Panc1 (cell line): ENCODE measurements around the gene HNRNPUL1. TPM values are rescaled to one million over a fixed set of nuclear protein-coding genes. Genes with fewer than 3 reads are reported as not detected.

Experiments used
- ATAC-seq: fragments of 200-7000 bp; cut with Tn5 transposase; 2 replicates; pipeline ENCODE4 v1.9.1; 2020; ENCODE audit warnings: mild to moderate bottlenecking, moderate library complexity
- BruUV-seq: library from RNA; stranded (reverse); fragments of 400-500 nt; replicated peaks from 2 replicates; lab custom pipeline; 2021; lab: Mats Ljungman, UMichigan
- CTCF ChIA-PET: fragments of 300-600 bp; sonication (Branson Sonifier 250); formaldehyde crosslinking; loops from one replicate; lab custom pipeline; 2022; ENCODE audit warnings: antibody characterized with exemption; lab: Charles Lee
- POLR2A ChIA-PET: fragments of 300-600 bp; sonication (Branson Sonifier 250); formaldehyde crosslinking; loops from one replicate; lab custom pipeline; 2022; ENCODE audit warnings: antibody characterized with exemption; lab: Charles Lee
- DNase-seq: peaks from one replicate; pipeline ENCODE4 v3.0.0-alpha.2; 2010; ENCODE audit warnings: low read depth, low spot score
- H3K27ac ChIP-seq: 2 replicates; pipeline ENCODE4 v1.5.1; 2011; ENCODE audit warnings: mild to moderate bottlenecking, low read length, inconsistent platforms
- H3K27me3 ChIP-seq: fragments of 200-500 bp; sonication (Bioruptor generic); 2 replicates; pipeline ENCODE4 v1.6.0; 2014; ENCODE audit warnings: low read length, inconsistent platforms; ENCODE audit not compliant: control insufficient read depth, insufficient read depth
- H3K36me3 ChIP-seq: fragments of 200-500 bp; sonication (Bioruptor generic); 2 replicates; pipeline ENCODE4 v1.5.1; 2014; ENCODE audit warnings: inconsistent platforms, mild to moderate bottlenecking, low read length, moderate library complexity; ENCODE audit not compliant: control insufficient read depth, insufficient read depth
- H3K4me1 ChIP-seq: 2 replicates; pipeline ENCODE4 v1.5.1; 2011; ENCODE audit warnings: inconsistent platforms, mild to moderate bottlenecking, low read length, moderate library complexity; ENCODE audit not compliant: control insufficient read depth, insufficient read depth
- H3K4me3 ChIP-seq, 2 experiments: 2 replicates each; pipeline ENCODE4 v1.5.1; 2011 to 2012; ENCODE audit warnings: low read depth in 2 of 2, low read length in 2 of 2, mild to moderate bottlenecking in 2 of 2, inconsistent platforms in 1 of 2, moderate library complexity in 1 of 2
- H3K9me3 ChIP-seq: fragments of 200-500 bp; sonication (Bioruptor generic); 2 replicates; pipeline ENCODE4 v1.5.1; 2014; ENCODE audit warnings: low read depth, mild to moderate bottlenecking, inconsistent platforms, low read length, moderate library complexity; ENCODE audit not compliant: control insufficient read depth, insufficient read depth
- CTCF ChIP-seq: fragments of 450-650 bp; IDR thresholded peaks from 2 replicates; pipeline ENCODE4 v1.5.1; 2017; ENCODE audit warnings: mild to moderate bottlenecking
- POLR2AphosphoS5 ChIP-seq: IDR thresholded peaks from 2 replicates; pipeline ENCODE4 v1.6.1; 2012; ENCODE audit warnings: mild to moderate bottlenecking, low read depth, low read length, moderate library complexity
- REST ChIP-seq, 2 experiments: IDR thresholded peaks; 2 replicates each; pipeline ENCODE4 v1.6.1; 2011 to 2012; ENCODE audit warnings: low read depth in 2 of 2, control low read depth in 1 of 2, low read length in 1 of 2, mild to moderate bottlenecking in 1 of 2, moderate library complexity in 1 of 2; ENCODE audit not compliant: insufficient read depth in 1 of 2
- SIN3A ChIP-seq: IDR thresholded peaks from 2 replicates; pipeline ENCODE4 v1.6.1; 2012; ENCODE audit warnings: low read depth, mild to moderate bottlenecking, low read length, moderate library complexity, borderline replicate concordance; ENCODE audit not compliant: insufficient read depth
- TCF7L2 ChIP-seq: IDR thresholded peaks from 2 replicates; pipeline ENCODE4 v1.6.1; 2011; ENCODE audit warnings: mild to moderate bottlenecking, low read depth, low read length, inconsistent platforms
- in situ Hi-C: cut with HindIII; loops from 2 replicates; pipeline ENCODE4 v1.10.0; 2016; ENCODE audit warnings: low sequenced_read_pairs, low pct_unique_long_range_greater_than_20kb
- intact Hi-C: fragments of 100-400 bp; cut with micrococcal nuclease; formaldehyde crosslinking; loops from one replicate; pipeline ENCODE4 v1.10.0; 2022; ENCODE audit not compliant: unreplicated experiment
- total RNA-seq: library from RNA; stranded (reverse); gene quantifications from one replicate; pipeline ENCODE4 v1.2.1, GENCODE V29; 2021; ENCODE audit not compliant: unreplicated experiment

HNRNPUL1 gene
- total RNA-seq, 1 experiment from 2014 or later, result 183 TPM

- intact Hi-C loops, result no loop called here
- Histone ChIP-seq H3K36me3 (no peaks in the 10 kb centered on the region), H3K4me3 (no peak overlapping the region), H3K27me3 (no peaks in the 10 kb centered on the region), H3K27ac (peak overlapping the region; percentile 32; the same call in 1 of the 2 replicates), H3K4me1 (peaks cover 43% of the 10 kb centered on the region), H3K9me3 (no peaks in the 10 kb centered on the region)
- ATAC-seq (no peak), DNase-seq (no peak)
- BruUV-seq, result no TSS peak
- POLR2A ChIA-PET, result interaction anchor here (0.6 kb wide), 1 partner anchor 64 kb away, joined by 3 read pairs; no protein-coding TSS in a partner anchor
- CTCF ChIA-PET, result interaction anchor here (0.5 kb wide), 1 partner anchor 123 kb away, joined by 6 read pairs; no protein-coding TSS in a partner anchor
- TF ChIP-seq REST (IDR thresholded peaks at IDR 0.05; ENCODE audit: insufficient read depth in 1 of 2, low read depth in 2 of 2, low read length in 1 of 2) (no peak), TCF7L2 (no peak), POLR2AphosphoS5 (no peak), SIN3A (no peak), CTCF (no peak)
- in situ Hi-C loops, result no loop called here
These were observed 63.5 kb downstream of the HNRNPUL1 start for GRCh38 chr19:41327576-41328156.

GRCh38 chr19:41328157-41328841 lies 64.1 kb downstream of the HNRNPUL1 start:
- no TSS peak for BruUV-seq
- no peak overlapping the region for H3K4me3 ChIP-seq
- ATAC-seq (no peak), DNase-seq (no peak)
- in situ Hi-C loops (no loop called here), intact Hi-C loops (no loop called here)
- no peaks in the 10 kb centered on the region for H3K36me3 ChIP-seq
- H3K9me3 ChIP-seq, result no peaks in the 10 kb centered on the region
- ChIA-PET CTCF (interaction anchor here (0.7 kb wide), 1 partner anchor 376 kb away, joined by 5 read pairs; no protein-coding TSS in a partner anchor), POLR2A (no interaction called here)
- no peak overlapping the region for H3K27ac ChIP-seq
- peaks cover 37% of the 10 kb centered on the region for H3K4me1 ChIP-seq
- no peak for TF ChIP-seq CTCF
- H3K27me3 ChIP-seq, result no peaks in the 10 kb centered on the region
